DMS153 treated with DMSO at 0.1 percent for 48 hours (cell line): ENCODE data around the gene SH3GL2.

Experiments
- DNase-seq: peaks from one replicate; lab custom pipeline; 2025; ENCODE audit not compliant: unreplicated experiment; lab: John Stamatoyannopoulos, UW

Gene SH3GL2

GRCh38 chr9:17653947-17654465 is 75.1 kb downstream of the SH3GL2 start:
- DNase-seq: no peak

- no peak for DNase-seq
Observed at GRCh38 chr9:17656889-17657288, 78.0 kb downstream of the SH3GL2 start.

- DNase-seq: no peak
Observed at GRCh38 chr9:17658237-17658636, 79.4 kb downstream of the SH3GL2 start.

GRCh38 chr9:17660158-17660557 is 81.3 kb downstream of the SH3GL2 start:
- DNase-seq: no peak

GRCh38 chr9:17665450-17665849 is 86.6 kb downstream of the SH3GL2 start:
- no peak for DNase-seq

- DNase-seq: no peak
Observed at GRCh38 chr9:17669206-17669605, 90.3 kb downstream of the SH3GL2 start.

GRCh38 chr9:17682684-17683083 is 103.8 kb downstream of the SH3GL2 start:
- no peak for DNase-seq

GRCh38 chr9:17688834-17689233 is 110.0 kb downstream of the SH3GL2 start:
- no peak for DNase-seq

GRCh38 chr9:17694336-17694735 is 115.5 kb downstream of the SH3GL2 start:
- DNase-seq: no peak

GRCh38 chr9:17695482-17695881 is 116.6 kb downstream of the SH3GL2 start:
- DNase-seq: no peak

GRCh38 chr9:17699615-17700330 is 120.9 kb downstream of the SH3GL2 start:
- no peak for DNase-seq

- DNase-seq: no peak
Observed at GRCh38 chr9:17706347-17706746, 127.5 kb downstream of the SH3GL2 start.

- no peak for DNase-seq
Observed at GRCh38 chr9:17719053-17719452, 140.2 kb downstream of the SH3GL2 start.

- DNase-seq: no peak
Observed at GRCh38 chr9:17721954-17722353, 143.1 kb downstream of the SH3GL2 start.

GRCh38 chr9:17723656-17724055 is 144.8 kb downstream of the SH3GL2 start:
- DNase-seq: no peak

- no peak for DNase-seq
Observed at GRCh38 chr9:17725399-17726010, 146.6 kb downstream of the SH3GL2 start.

GRCh38 chr9:17726298-17726697 is 147.4 kb downstream of the SH3GL2 start:
- no peak for DNase-seq

GRCh38 chr9:17730899-17731298 is 152.0 kb downstream of the SH3GL2 start:
- DNase-seq: no peak

GRCh38 chr9:17731308-17731707 is 152.4 kb downstream of the SH3GL2 start:
- DNase-seq: no peak

- no peak for DNase-seq
Observed at GRCh38 chr9:17734674-17735073, 155.8 kb downstream of the SH3GL2 start.

- no peak for DNase-seq
Observed at GRCh38 chr9:17735859-17736258, 157.0 kb downstream of the SH3GL2 start.

- no peak for DNase-seq
Observed at GRCh38 chr9:17739022-17739421, 160.2 kb downstream of the SH3GL2 start.

GRCh38 chr9:17739736-17740135 is 160.9 kb downstream of the SH3GL2 start:
- no peak for DNase-seq
